Nephron (organoid): ENCODE data around the gene FUT6.
A peak's percentile ranks its signal among the peaks of the same experiment; 100 is the strongest.
"Not testable (repeated sequence)": the region's sequence is repeated elsewhere in the genome, so short reads cannot be mapped to it uniquely, and the experiment has no call there.

ENCODE experiments used
- H3K27ac Mint-ChIP-seq, 3 experiments: 2 replicates each; pipeline ENCODE4 v1.8.0; 2020; ENCODE audit warnings: mixed read lengths in 3 of 3, mild to moderate bottlenecking in 2 of 3, moderate library complexity in 1 of 3
- H3K27me3 Mint-ChIP-seq: 2 replicates; pipeline ENCODE4 v1.8.0; 2021; ENCODE audit warnings: low read depth, mild to moderate bottlenecking, moderate library complexity, mixed read lengths
- H3K36me3 Mint-ChIP-seq: 2 replicates; pipeline ENCODE4 v1.8.0; 2020; ENCODE audit warnings: low read depth, mixed read lengths
- H3K4me1 Mint-ChIP-seq: 2 replicates; pipeline ENCODE4 v1.8.0; 2020; ENCODE audit warnings: mixed read lengths
- H3K4me3 Mint-ChIP-seq, 3 experiments: 2 replicates each; pipeline ENCODE4 v1.8.0; 2020; ENCODE audit warnings: mild to moderate bottlenecking in 3 of 3, mixed read lengths in 3 of 3, moderate library complexity in 2 of 3
- H3K9me3 Mint-ChIP-seq: 2 replicates; pipeline ENCODE4 v1.8.0; 2020; ENCODE audit warnings: mixed read lengths
- CTCF ChIP-seq, 3 experiments: fragments of 200-600 bp; sonication (generic); IDR thresholded peaks; one replicate each; pipeline ENCODE4 v1.5.0; 2021; ENCODE audit warnings: antibody characterized with exemption in 3 of 3; ENCODE audit not compliant: unreplicated experiment in 3 of 3

Gene FUT6

GRCh38 chr19:5844456-5845433, 5.2 kb upstream of the FUT6 start:
- H3K9me3 Mint-ChIP-seq, result no peaks in the 10 kb centered on the region
- TF ChIP-seq CTCF (IDR thresholded peaks at IDR 0.05; ENCODE audit: unreplicated experiment in 3 of 3), result no peak
- H3K27ac Mint-ChIP-seq, result no peak overlapping the region
- no peaks in the 10 kb centered on the region for H3K4me1 Mint-ChIP-seq
- no peak overlapping the region for H3K4me3 Mint-ChIP-seq
- no peaks in the 10 kb centered on the region for H3K27me3 Mint-ChIP-seq
- no peaks in the 10 kb centered on the region for H3K36me3 Mint-ChIP-seq

GRCh38 chr19:5843295-5843927, 3.9 kb upstream of the FUT6 start:
- Mint-ChIP-seq H3K4me1 (peaks cover 2% of the 10 kb centered on the region), H3K27ac (no peak overlapping the region), H3K9me3 (no peaks in the 10 kb centered on the region)

GRCh38 chr19:5841735-5842111, 2.2 kb upstream of the FUT6 start:
- H3K9me3 Mint-ChIP-seq, H3K27ac Mint-ChIP-seq, H3K27me3 Mint-ChIP-seq: not testable (repeated sequence)

More at GRCh38 chr19:5843295-5843927, 3.9 kb upstream of the FUT6 start:
- no peak for TF ChIP-seq CTCF (IDR thresholded peaks at IDR 0.05; ENCODE audit: unreplicated experiment in 3 of 3)
- H3K36me3 Mint-ChIP-seq, result no peaks in the 10 kb centered on the region
- H3K27me3 Mint-ChIP-seq, result no peaks in the 10 kb centered on the region
- no peak overlapping the region for H3K4me3 Mint-ChIP-seq

GRCh38 chr19:5838353-5839064, 993 bp downstream of the FUT6 start:
- TF ChIP-seq CTCF (IDR thresholded peaks at IDR 0.05; ENCODE audit: unreplicated experiment in 3 of 3), result no peak

More at GRCh38 chr19:5841735-5842111, 2.2 kb upstream of the FUT6 start:
- H3K4me1 Mint-ChIP-seq, H3K36me3 Mint-ChIP-seq, H3K4me3 Mint-ChIP-seq: not testable (repeated sequence)

GRCh38 chr19:5837761-5838352, 1.6 kb downstream of the FUT6 start:
- Mint-ChIP-seq H3K27ac (peak overlapping the region; percentile 96 to 99 (median 96)), H3K27me3 (peaks cover 9% of the 10 kb centered on the region), H3K4me1 (peaks cover 9% of the 10 kb centered on the region), H3K9me3 (no peaks in the 10 kb centered on the region), H3K4me3 (peak overlapping the region; percentile 22 to 64 (median 24)), H3K36me3 (no peaks in the 10 kb centered on the region)
- no peak for TF ChIP-seq CTCF (IDR thresholded peaks at IDR 0.05; ENCODE audit: unreplicated experiment in 3 of 3)

More at GRCh38 chr19:5838353-5839064, 993 bp downstream of the FUT6 start:
- peak overlapping the region in 1 of 3 experiments; percentile 64 for H3K4me3 Mint-ChIP-seq
- no peaks in the 10 kb centered on the region for H3K36me3 Mint-ChIP-seq
- H3K27ac Mint-ChIP-seq, result peak overlapping the region; percentile 96 to 99 (median 96)
- H3K27me3 Mint-ChIP-seq, result peaks cover 4% of the 10 kb centered on the region
- peaks cover 9% of the 10 kb centered on the region for H3K4me1 Mint-ChIP-seq
- H3K9me3 Mint-ChIP-seq, result no peaks in the 10 kb centered on the region
